OCI-LY1 (cell line): Measurements from ENCODE around the gene PBX1.

Experiments used
- H2AFZ ChIP-seq: fragments of 200-600 bp; sonication (generic), shearing (Covaris generic); 2 replicates; pipeline ENCODE4 v1.6.0; 2014; ENCODE audit warnings: antibody characterized with exemption, mild to moderate bottlenecking, low read length
- H3F3A ChIP-seq: fragments of 200-600 bp; sonication (generic), shearing (Covaris generic); 2 replicates; pipeline ENCODE4 v1.6.0; 2014; ENCODE audit warnings: mild to moderate bottlenecking, antibody characterized with exemption, low read length, moderate library complexity; ENCODE audit not compliant: insufficient read depth
- H3K27ac ChIP-seq: fragments of 200-600 bp; sonication (generic); 2 replicates; pipeline ENCODE4 v1.5.1; 2014; ENCODE audit warnings: low read length, mixed run types, mild to moderate bottlenecking, low read depth; ENCODE audit not compliant: poor library complexity, severe bottlenecking
- H3K27me3 ChIP-seq: fragments of 200-600 bp; sonication (generic); 2 replicates; pipeline ENCODE4 v1.6.0; 2014; ENCODE audit warnings: antibody characterized with exemption, mild to moderate bottlenecking, low read length, moderate library complexity; ENCODE audit not compliant: insufficient read depth
- H3K36me3 ChIP-seq: fragments of 200-600 bp; sonication (generic); 2 replicates; pipeline ENCODE4 v1.6.1; 2014; ENCODE audit warnings: mild to moderate bottlenecking, antibody characterized with exemption, low read length, moderate library complexity, mixed read lengths; ENCODE audit not compliant: insufficient read depth
- H3K4me1 ChIP-seq: fragments of 200-600 bp; sonication (generic); 2 replicates; pipeline ENCODE4 v1.5.1; 2014; ENCODE audit warnings: mild to moderate bottlenecking, low read length, moderate library complexity; ENCODE audit not compliant: insufficient read depth, severe bottlenecking
- H3K4me2 ChIP-seq: fragments of 200-600 bp; sonication (generic), shearing (Covaris generic); 2 replicates; pipeline ENCODE4 v1.6.1; 2014; ENCODE audit warnings: low read length
- H3K4me3 ChIP-seq: fragments of 200-600 bp; sonication (generic); 2 replicates; pipeline ENCODE4 v1.5.1; 2014; ENCODE audit warnings: low read length, low read depth, mild to moderate bottlenecking, mixed read lengths; ENCODE audit not compliant: poor library complexity, severe bottlenecking
- H3K79me2 ChIP-seq: fragments of 200-600 bp; shearing (Covaris generic); 2 replicates; pipeline ENCODE4 v1.6.1; 2016; ENCODE audit warnings: mixed run types, low read length, mixed read lengths; ENCODE audit not compliant: insufficient read depth
- H3K9ac ChIP-seq: fragments of 200-600 bp; sonication (generic), shearing (Covaris generic); 2 replicates; pipeline ENCODE4 v1.6.1; 2014; ENCODE audit warnings: mild to moderate bottlenecking, low read length, mixed read lengths
- H3K9me2 ChIP-seq: fragments of 200-600 bp; sonication (generic), shearing (Covaris generic); 2 replicates; pipeline ENCODE4 v1.6.1; 2014; ENCODE audit warnings: low read depth, mild to moderate bottlenecking, low read length, mixed read lengths
- H3K9me3 ChIP-seq: fragments of 200-600 bp; shearing (Covaris generic); 2 replicates; pipeline ENCODE4 v1.6.1; 2014; ENCODE audit warnings: low read length, mixed read lengths
- H4K20me1 ChIP-seq: fragments of 200-600 bp; sonication (generic), shearing (Covaris generic); 2 replicates; pipeline ENCODE4 v1.6.0; 2016; ENCODE audit warnings: mild to moderate bottlenecking, low read length; ENCODE audit not compliant: insufficient read depth
- EZH2 ChIP-seq: fragments of 200-600 bp; sonication (generic), shearing (Covaris generic); IDR thresholded peaks from 2 replicates; pipeline ENCODE4 v1.8.0; 2017; ENCODE audit warnings: borderline replicate concordance, mixed run types, mild to moderate bottlenecking, antibody characterized with exemption, low read length, moderate library complexity, mixed read lengths
- TF ChIP-seq, protein P1 (sequence below): fragments of 200-600 bp; sonication (generic), shearing (Covaris generic); IDR thresholded peaks from 2 replicates; pipeline ENCODE4 v1.5.1; 2017; ENCODE audit warnings: mild to moderate bottlenecking, antibody characterized with exemption, low read length, moderate library complexity, mixed read lengths

PBX1 gene

GRCh38 chr1:164709126-164709525 is 150.1 kb downstream of the PBX1 start:
- no peaks in the 10 kb centered on the region for H3K36me3 ChIP-seq
- no peaks in the 10 kb centered on the region for H3F3A ChIP-seq
- H3K4me2 ChIP-seq = no peak overlapping the region
- TF ChIP-seq, protein P1, sequence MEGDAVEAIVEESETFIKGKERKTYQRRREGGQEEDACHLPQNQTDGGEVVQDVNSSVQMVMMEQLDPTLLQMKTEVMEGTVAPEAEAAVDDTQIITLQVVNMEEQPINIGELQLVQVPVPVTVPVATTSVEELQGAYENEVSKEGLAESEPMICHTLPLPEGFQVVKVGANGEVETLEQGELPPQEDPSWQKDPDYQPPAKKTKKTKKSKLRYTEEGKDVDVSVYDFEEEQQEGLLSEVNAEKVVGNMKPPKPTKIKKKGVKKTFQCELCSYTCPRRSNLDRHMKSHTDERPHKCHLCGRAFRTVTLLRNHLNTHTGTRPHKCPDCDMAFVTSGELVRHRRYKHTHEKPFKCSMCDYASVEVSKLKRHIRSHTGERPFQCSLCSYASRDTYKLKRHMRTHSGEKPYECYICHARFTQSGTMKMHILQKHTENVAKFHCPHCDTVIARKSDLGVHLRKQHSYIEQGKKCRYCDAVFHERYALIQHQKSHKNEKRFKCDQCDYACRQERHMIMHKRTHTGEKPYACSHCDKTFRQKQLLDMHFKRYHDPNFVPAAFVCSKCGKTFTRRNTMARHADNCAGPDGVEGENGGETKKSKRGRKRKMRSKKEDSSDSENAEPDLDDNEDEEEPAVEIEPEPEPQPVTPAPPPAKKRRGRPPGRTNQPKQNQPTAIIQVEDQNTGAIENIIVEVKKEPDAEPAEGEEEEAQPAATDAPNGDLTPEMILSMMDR = no peak
- TF ChIP-seq EZH2 = no peak
- no peak overlapping the region for H3K9ac ChIP-seq
- H3K9me2 ChIP-seq = no peaks in the 10 kb centered on the region
- H3K9me3 ChIP-seq = no peaks in the 10 kb centered on the region
- H3K27me3 ChIP-seq = no peaks in the 10 kb centered on the region
- no peak overlapping the region for H2AFZ ChIP-seq
- H3K27ac ChIP-seq = no peak overlapping the region
- no peak overlapping the region for H3K4me3 ChIP-seq
- no peaks in the 10 kb centered on the region for H4K20me1 ChIP-seq
- no peaks in the 10 kb centered on the region for H3K4me1 ChIP-seq
- H3K79me2 ChIP-seq = no peaks in the 10 kb centered on the region

GRCh38 chr1:164709541-164710278 is 150.7 kb downstream of the PBX1 start:
- Histone ChIP-seq H3K36me3 (no peaks in the 10 kb centered on the region), H3K4me2 (no peak overlapping the region), H4K20me1 (no peaks in the 10 kb centered on the region)

GRCh38 chr1:164712131-164713036 is 153.4 kb downstream of the PBX1 start:
- no peak overlapping the region for H2AFZ ChIP-seq
- no peak overlapping the region for H3K4me2 ChIP-seq
- H3K9me3 ChIP-seq = no peaks in the 10 kb centered on the region
- no peaks in the 10 kb centered on the region for H4K20me1 ChIP-seq
- H3K4me1 ChIP-seq = no peaks in the 10 kb centered on the region
- no peak overlapping the region for H3K4me3 ChIP-seq
- H3K9me2 ChIP-seq = no peaks in the 10 kb centered on the region
- no peaks in the 10 kb centered on the region for H3F3A ChIP-seq
- no peaks in the 10 kb centered on the region for H3K27me3 ChIP-seq
- H3K9ac ChIP-seq = no peak overlapping the region
- H3K27ac ChIP-seq = no peak overlapping the region
- no peaks in the 10 kb centered on the region for H3K36me3 ChIP-seq
- no peaks in the 10 kb centered on the region for H3K79me2 ChIP-seq
- TF ChIP-seq, protein P1 = no peak
- TF ChIP-seq EZH2 = no peak

More at GRCh38 chr1:164709541-164710278, 150.7 kb downstream of the PBX1 start:
- Histone ChIP-seq H3F3A (no peaks in the 10 kb centered on the region), H3K27me3 (no peaks in the 10 kb centered on the region), H3K27ac (no peak overlapping the region), H3K9ac (no peak overlapping the region), H3K79me2 (no peaks in the 10 kb centered on the region), H3K4me1 (no peaks in the 10 kb centered on the region), H3K4me3 (no peak overlapping the region), H3K9me3 (no peaks in the 10 kb centered on the region), H2AFZ (no peak overlapping the region), H3K9me2 (no peaks in the 10 kb centered on the region)
- no peak for TF ChIP-seq EZH2
- TF ChIP-seq, protein P1 = no peak
